HG02938 (cell line): ENCODE results near the gene HIVEP3.

ENCODE experiments used
- ATAC-seq: cut with Tn5 transposase; IDR thresholded peaks from one replicate; pipeline ENCODE4 v1.9.1; 2021; ENCODE audit warnings: mild to moderate bottlenecking, moderate library complexity; ENCODE audit not compliant: unreplicated experiment

HIVEP3 gene

DNA sequence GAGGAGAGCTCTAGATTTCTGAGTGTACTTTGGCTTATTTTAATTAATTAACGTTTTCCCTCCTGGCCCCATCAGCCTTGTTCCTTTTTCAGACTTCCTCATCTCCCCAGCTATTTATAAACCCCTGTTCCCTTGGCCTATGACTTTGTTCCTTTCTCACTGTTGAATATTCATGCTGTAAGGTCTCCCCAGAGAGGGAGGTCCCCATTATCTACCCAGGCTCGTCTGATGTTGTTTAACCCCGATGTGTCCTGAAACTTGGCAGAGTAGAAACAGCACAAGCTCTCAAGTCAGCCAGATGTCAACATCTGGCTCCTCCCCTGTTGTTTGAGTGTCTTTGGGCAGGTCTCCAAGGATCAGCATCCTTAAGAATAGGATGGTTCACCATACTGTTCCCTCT, 153.6 kb downstream of the HIVEP3 start:
- ATAC-seq, result no peak

GRCh38 chr1:41764656-41765055, 154.1 kb downstream of the HIVEP3 start:
- no peak for ATAC-seq

GRCh38 chr1:41762777-41763176, 155.9 kb downstream of the HIVEP3 start:
- no peak for ATAC-seq

DNA sequence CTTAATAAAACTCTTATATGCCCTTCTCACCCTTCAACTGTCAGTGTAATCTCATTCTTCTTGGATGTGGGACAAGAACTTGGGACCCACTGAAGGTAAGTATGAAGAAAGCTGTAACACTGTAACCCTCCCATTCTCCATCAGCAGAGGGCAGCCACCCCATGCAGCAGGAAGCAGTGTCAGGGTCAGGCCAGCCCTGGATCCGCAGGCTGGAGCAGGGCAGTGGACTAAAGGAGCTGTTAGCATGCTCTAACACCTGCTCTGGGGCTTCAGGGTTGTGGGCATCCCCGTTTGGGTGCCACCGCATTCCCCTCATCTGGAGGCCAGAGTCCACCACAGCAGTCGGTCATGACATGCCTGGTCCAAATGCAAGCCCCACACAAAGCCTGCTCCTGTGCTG, 156.5 kb downstream of the HIVEP3 start:
- ATAC-seq, result no peak

DNA sequence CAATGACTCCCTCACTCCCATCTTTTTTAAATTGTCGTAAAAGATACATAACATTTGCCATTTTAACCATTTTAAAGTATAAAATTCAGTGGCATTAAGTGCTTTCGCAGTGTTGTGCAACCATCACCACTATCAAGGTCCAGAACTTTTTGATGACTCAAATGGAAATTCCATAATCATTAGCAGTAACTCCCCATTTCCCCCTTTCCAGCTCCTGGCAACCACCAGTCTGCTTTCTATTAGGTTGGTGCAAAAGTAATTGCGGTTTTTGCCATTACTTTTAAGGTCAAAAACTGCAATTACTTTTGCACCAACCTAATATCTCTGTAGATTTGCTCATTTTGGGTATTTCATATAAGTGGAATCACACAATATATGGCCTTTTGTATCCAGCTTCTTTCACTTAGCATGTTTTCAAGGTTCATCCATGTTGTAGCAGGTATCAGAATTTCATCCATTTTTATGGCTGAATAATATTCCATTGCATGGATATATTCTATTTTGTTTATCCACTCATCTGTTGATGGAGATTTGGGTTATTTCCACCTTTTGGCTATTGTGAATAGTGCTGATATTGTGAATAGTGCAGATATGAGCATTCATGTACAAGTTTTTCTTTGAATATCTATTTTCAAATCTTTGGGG, 159.7 kb downstream of the HIVEP3 start:
- no peak for ATAC-seq

DNA sequence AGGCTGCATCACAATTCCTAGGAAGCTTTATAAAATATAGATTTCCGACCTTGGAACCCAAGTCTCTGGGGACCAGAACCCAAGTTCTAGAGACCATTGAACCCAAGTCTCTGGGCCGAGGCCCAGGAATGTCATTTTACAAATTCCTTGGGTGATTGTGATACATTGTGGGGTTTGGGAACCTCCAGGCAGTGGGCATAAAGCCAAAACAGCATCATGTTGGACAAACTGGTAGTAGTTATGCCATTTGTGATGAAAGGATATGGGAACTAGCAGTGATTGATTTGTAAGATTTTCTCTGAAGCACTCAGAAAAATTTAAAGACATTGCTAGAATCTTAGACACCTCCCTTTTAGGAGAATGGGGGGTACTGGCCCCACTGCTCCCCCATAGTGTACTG, 160.2 kb downstream of the HIVEP3 start:
- no peak for ATAC-seq

- no peak for ATAC-seq
Measured at GRCh38 chr1:41754540-41754939, 164.2 kb downstream of the HIVEP3 start.

DNA sequence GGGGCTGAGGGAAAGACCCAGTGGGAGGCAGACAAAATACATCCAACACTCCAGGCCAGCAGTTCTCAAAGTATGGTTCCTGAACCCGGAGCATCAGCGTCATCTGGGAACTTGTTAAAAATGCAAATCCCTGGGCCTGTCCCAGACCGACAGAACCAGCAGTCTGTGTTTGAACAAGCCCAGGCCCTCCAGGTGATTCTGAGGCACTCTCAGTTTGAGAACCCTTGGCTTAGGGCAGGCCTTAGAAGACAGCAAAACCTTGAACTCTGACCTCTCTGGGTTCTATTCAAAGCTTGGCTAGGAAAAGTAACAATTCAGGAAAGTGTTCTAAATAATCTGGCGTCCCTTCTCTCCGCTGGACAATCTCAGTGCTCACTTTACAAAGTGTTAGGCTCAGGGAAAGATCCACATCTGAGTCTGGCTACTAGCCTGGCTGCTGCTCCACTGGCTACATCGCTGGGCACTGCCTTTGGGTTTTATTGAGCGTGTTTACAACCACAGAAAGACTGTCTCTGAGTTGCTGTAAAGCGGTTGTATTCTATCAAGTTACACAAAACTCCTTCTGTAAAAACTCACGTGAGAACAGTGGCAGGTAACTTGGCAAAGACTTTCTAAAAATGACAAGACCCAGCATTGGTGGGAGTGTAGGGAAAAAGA, 166.1 kb downstream of the HIVEP3 start:
- ATAC-seq, result peak; percentile 8

DNA sequence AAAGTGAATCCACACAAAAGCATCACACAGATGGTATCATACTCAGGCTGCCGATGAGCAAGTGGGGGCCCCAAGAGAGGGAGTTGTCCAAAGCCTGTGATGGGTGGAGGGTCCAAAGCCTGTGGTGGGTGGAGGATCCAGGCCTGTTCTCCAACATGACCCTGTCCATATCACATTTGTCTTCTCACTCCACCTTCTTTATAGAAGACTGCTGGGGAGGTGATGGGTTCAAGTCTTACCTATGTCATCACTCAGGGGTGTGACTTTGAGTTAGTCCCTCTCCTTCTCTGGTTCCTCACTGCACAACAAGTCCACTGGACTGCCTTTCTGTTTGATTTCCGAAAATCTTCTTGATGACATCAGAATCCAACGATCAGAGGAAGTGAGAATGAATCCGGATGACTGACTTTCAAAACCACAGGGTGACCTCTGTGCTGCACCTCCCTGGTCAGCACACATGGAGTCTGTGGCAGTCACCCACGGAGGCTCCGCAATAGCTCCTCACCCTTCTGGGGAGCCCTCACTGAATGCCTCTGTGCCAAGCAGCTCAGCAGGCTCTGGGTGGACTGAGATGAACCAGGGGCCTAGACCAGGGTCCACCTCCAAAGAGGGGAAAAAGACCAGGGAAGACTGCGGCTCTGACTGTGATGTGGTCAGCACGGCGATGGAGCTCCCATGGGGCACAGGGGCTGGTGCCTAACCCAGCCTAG, 166.8 kb downstream of the HIVEP3 start:
- peak; percentile 37 for ATAC-seq

GRCh38 chr1:41749991-41750745, 168.6 kb downstream of the HIVEP3 start:
- no peak for ATAC-seq

- ATAC-seq, result no peak
Measured at GRCh38 chr1:41745022-41745421, 173.7 kb downstream of the HIVEP3 start.

- ATAC-seq, result no peak
Measured at GRCh38 chr1:41743366-41743765, 175.4 kb downstream of the HIVEP3 start.

DNA sequence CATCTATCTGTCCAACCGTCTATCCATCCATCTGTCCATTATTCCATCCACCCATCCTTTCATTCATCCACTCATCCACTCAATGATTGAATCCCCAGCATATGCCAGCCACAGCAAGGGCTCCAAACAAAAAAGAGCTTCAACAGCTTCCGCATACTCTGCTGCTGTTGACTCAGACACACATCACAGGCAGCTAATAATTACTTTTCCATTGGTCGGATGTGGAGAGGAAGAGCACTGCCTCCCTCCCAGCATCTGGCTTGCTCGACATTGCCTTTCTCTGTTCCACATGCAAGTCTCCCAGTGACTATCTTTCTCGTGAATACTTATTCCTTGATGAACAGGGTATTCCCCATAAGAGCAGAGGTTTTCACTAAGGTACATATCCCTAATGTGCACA, 176.5 kb downstream of the HIVEP3 start:
- no peak for ATAC-seq

DNA sequence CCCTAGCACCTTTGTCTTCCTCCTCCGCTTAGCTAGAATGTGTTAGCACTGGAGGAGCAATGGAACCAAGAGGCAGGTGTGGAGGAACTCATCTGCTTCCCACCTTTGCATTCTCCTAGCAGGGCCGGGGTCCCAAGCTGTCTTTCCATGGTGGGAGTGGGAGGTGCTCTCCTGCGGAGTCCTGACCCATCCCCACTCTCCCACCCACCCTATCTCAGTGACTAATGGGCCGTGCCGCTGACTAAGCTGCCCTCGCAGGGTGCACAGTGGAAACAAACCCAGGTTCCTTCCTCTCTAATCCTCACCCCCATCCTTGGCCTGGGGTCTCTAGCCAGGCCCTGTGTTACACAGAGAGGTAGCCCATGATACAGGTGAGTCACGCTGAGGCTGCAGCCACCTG, 177.5 kb downstream of the HIVEP3 start:
- no peak for ATAC-seq

- ATAC-seq, result no peak
Measured at GRCh38 chr1:41740630-41741239, 178.0 kb downstream of the HIVEP3 start.

- no peak for ATAC-seq
Measured at GRCh38 chr1:41740058-41740457, 178.7 kb downstream of the HIVEP3 start.

DNA sequence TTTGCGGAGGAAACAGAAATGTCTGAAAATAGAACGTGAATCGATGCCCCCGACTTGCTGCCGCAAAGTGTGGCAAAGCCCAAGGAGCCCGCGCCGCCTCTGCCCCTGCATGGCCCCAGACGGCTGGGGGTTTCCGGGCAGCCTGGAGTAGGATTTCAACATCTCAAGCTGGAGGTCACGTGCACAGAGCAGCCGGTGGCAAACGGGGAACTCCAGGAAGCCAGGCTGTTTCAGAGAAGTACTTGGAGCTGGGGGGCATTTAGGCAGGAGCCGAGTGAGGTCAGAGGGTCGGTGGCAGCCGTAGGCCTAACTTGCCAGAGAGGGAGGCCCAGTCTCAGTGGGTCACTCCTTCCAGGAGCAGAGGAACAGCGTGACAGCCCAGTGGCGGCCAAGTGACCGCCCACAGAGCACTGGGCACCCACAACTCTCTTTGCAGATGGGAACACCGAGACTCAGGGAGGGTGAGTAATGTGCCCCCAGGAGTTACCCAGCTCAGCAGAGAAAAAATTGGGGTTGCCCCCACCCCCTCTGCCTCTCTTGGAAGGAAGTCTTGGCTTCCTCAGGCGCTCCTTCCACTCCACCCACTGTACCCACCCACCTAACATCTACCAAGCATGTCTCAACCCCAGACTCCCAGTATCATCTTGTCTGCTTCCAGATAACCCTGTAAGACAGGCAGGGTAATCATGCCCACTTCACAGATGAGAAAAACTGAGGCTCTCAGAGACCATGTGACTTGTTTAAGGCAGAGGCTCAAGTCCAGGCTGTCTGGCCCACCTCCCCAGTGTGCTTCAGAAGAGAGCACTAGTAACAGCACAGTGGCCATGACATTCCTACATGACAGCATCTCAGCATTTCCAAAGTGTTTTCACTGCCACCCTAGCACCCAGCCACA, 179.4 kb downstream of the HIVEP3 start:
- no peak for ATAC-seq

- ATAC-seq, result no peak
Measured at GRCh38 chr1:41738475-41738874, 180.2 kb downstream of the HIVEP3 start.

DNA sequence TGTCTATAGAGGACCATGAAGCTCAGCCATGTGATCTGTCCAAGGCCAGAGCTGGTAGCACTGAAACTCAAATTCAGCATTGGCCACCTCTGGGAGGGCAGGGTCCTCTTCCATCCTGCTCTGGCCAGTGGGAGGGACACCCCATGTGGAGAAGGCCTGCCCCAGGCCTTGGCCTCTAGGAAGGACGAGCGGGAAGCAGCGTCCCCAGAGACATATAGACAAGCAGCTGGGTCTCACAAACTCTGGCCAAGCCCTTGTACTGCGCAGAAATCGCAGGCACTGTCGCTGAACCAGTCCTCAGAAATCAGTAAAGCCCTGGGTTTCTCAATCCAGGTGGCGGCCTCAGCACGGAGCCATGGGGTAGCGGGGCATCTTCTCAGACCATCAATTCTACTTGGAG, 180.7 kb downstream of the HIVEP3 start:
- ATAC-seq, result no peak

- no peak for ATAC-seq
Measured at GRCh38 chr1:41735631-41736260, 183.0 kb downstream of the HIVEP3 start.
